Left lung (tissue), 10 donors: ENCODE results near the gene FBXW9. TPM values are rescaled to one million over a fixed set of nuclear protein-coding genes. Genes with fewer than 3 reads are reported as not detected.

Experiments
- ATAC-seq: fragments of 200-7000 bp; cut with Tn5 transposase; one replicate; pipeline ENCODE4 v1.9.1; 2020; ENCODE audit warnings: moderate library complexity
- DNase-seq, 4 donors: peaks; one replicate each; pipeline ENCODE4 v3.0.0-alpha.2; 2013 to 2020
- H3K27ac ChIP-seq, 2 donors: fragments of 200-600 bp; sonication (generic) in 1 of 2; one replicate each; pipeline versions ENCODE4 v1.5.0 to v1.8.0; 2020 to 2021
- H3K27me3 ChIP-seq, 2 donors: fragments of 200-600 bp; sonication (generic) in 1 of 2; one replicate each; pipeline versions ENCODE4 v1.5.0 to v1.8.0; 2020 to 2021
- H3K36me3 ChIP-seq, 2 donors: fragments of 200-600 bp; sonication (generic) in 1 of 2; one replicate each; pipeline versions ENCODE4 v1.5.0 to v1.8.0; 2020 to 2021
- H3K4me1 ChIP-seq, 2 donors: fragments of 200-600 bp; one replicate each; pipeline ENCODE4 v1.8.0; 2021
- H3K4me3 ChIP-seq, 2 donors: fragments of 200-600 bp; sonication (generic) in 1 of 2; one replicate each; pipeline versions ENCODE4 v1.5.0 to v1.8.0; 2020 to 2021; ENCODE audit warnings: mild to moderate bottlenecking in 1 of 2
- H3K9me3 ChIP-seq, 2 donors: fragments of 200-600 bp; sonication (generic) in 1 of 2; one replicate each; pipeline versions ENCODE4 v1.5.0 to v1.8.0; 2020 to 2021
- CTCF ChIP-seq, 2 donors: fragments of 200-600 bp; sonication (generic) in 1 of 2; IDR thresholded peaks; one replicate each; pipeline versions ENCODE4 v1.5.0 to v1.8.0; 2021; ENCODE audit warnings: antibody characterized with exemption in 2 of 2
- intact Hi-C, 2 donors: fragments of 100-400 bp; cut with DNase I; formaldehyde crosslinking; loops; one replicate each; pipeline versions ENCODE4 v1.11.2 to v1.14.2; 2022
- polyA plus RNA-seq, 6 donors: library from polyadenylated mRNA; unstranded; fragments of 120-200 nt; gene quantifications; one replicate each; pipeline ENCODE4 v1.2.1, GENCODE V29; 2013; ENCODE audit not compliant: insufficient read length in 6 of 6
- total RNA-seq, 2 donors: library from RNA; stranded (reverse); fragmentation: NEBNext Ultra II Directional; extraction: Animal tissue kit (Norgen Biotek cat#: 25700); gene quantifications; one replicate each; pipeline ENCODE4 v1.2.1, GENCODE V29; 2021
- donor health status: DM: no; HTN: yes; CAD: no.
- donor health status: DM: no; HTN: no; CAD: no.

Gene FBXW9
- total and polyA plus RNA-seq, 8 donors = 6.0 to 13.1 (median 10.5) TPM

DNA sequence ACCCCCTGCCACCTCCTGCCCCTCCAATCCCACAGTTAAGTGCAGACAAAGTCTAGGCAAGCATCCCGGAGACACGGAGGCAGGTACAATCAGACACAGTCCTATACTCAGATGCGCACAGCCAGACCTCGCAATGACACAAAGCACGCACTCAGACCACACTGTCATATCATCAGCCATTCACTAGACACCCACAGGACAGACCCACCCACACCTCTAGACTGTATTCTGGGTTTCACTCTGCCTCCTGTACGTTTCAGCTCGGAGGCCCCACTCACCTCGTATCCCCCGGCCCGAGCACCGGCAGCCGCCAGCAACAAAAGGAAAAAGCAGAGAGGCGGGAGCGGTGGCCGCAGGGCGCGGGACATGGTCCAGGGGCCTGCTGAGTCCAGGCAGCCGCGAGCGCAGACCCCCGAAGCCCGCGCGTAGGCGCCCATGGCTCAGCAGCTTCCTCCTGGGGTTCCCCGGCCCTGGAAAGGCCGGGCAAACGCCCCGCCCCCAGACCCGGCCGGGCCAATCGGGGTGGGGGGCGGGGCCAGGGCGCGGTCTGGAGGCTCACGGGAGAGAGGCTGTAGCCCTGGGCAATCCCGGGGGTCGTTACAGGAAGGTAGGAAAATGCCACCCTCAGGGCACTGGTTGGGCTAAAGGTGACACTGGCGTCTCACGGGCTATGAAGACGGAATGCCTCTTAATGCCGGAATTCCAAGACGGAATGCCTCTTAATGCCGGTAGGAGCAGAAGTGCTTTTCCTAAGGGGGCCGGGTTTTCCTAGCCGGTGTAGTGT, 30.0 kb downstream of the FBXW9 start, which contains the start of the genes MAN2B1 and WDR83:
MAN2B1 (minus strand) TSS at position 478 of the 784 bp plus-strand sequence; CDS start at position 437, 41 bp downstream.
WDR83 (plus strand) TSS at position 543 of the 784 bp plus-strand sequence. CDS start 2,984 bp downstream, outside the sequence.
- peak; percentile 71 to 93 (median 78) for DNase-seq
- ATAC-seq = peak; percentile 88
- Histone ChIP-seq H3K4me1 (peaks cover 22 to 54% of the 10 kb centered on the region in 2 donors), H3K27ac (peak within 1 kb of the TSS in 1 of 2 donors; percentile 76), H3K9me3 (no peaks in the 10 kb centered on the region), H3K4me3 (peak within 1 kb of the TSS; percentile 82 to 87), H3K27me3 (no peaks in the 10 kb centered on the region), H3K36me3 (peaks cover 0 to 36% of the 10 kb centered on the region in 2 donors)
- intact Hi-C loops = no loop called here
- TF ChIP-seq CTCF (IDR thresholded peaks at IDR 0.05) = no peak

DNA sequence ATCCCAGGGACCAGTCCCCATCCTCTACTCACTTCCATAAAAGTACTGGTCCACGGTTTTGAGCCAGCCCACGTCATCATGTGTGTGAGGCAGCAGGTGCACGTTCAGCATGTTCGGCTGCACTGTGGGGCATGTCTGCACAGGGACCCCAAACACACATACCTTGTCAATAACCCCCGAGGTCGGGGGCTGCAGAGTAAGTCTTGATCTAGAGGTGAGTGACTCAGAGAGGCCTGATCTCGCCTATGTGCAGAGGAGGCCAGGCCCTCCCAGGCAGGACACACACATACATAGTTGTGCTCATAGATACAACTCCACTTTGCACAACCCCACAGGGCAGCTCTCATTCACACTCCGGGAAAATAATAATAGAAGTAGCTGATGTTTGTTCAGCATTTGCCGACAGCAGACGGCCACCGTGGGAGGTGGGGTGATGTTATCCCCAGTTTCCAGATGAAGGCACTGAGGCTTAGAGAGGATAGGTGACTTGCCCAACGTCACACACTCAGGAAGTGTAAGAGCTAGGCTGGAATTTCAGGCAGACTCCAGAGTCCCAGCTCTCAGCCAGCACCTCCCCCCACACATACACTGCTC, 30.7 kb downstream of the FBXW9 start:
- intact Hi-C loops = no loop called here
- DNase-seq = no peak
- Histone ChIP-seq H3K9me3 (no peaks in the 10 kb centered on the region), H3K27ac (peak overlapping the region in 1 of 2 donors; percentile 76), H3K4me1 (peaks cover 22 to 50% of the 10 kb centered on the region in 2 donors), H3K36me3 (peaks cover 0 to 43% of the 10 kb centered on the region in 2 donors), H3K4me3 (peak overlapping the region; percentile 82 to 87), H3K27me3 (no peaks in the 10 kb centered on the region)
- no peak for TF ChIP-seq CTCF (IDR thresholded peaks at IDR 0.05)
- ATAC-seq = peak; percentile 7

GRCh38 chr19:12665281-12665573, 31.2 kb downstream of the FBXW9 start:
- Histone ChIP-seq H3K27ac (peak overlapping the region in 1 of 2 donors; percentile 76), H3K9me3 (no peaks in the 10 kb centered on the region), H3K4me1 (peaks cover 18 to 45% of the 10 kb centered on the region in 2 donors), H3K36me3 (peaks cover 0 to 49% of the 10 kb centered on the region in 2 donors), H3K4me3 (peak overlapping the region in 1 of 2 donors; percentile 82), H3K27me3 (no peaks in the 10 kb centered on the region)
- DNase-seq = peak in 2 of 4 donors; percentile 85 to 88
- no peak for TF ChIP-seq CTCF (IDR thresholded peaks at IDR 0.05)
- ATAC-seq = peak; percentile 11
- intact Hi-C loops = no loop called here

DNA sequence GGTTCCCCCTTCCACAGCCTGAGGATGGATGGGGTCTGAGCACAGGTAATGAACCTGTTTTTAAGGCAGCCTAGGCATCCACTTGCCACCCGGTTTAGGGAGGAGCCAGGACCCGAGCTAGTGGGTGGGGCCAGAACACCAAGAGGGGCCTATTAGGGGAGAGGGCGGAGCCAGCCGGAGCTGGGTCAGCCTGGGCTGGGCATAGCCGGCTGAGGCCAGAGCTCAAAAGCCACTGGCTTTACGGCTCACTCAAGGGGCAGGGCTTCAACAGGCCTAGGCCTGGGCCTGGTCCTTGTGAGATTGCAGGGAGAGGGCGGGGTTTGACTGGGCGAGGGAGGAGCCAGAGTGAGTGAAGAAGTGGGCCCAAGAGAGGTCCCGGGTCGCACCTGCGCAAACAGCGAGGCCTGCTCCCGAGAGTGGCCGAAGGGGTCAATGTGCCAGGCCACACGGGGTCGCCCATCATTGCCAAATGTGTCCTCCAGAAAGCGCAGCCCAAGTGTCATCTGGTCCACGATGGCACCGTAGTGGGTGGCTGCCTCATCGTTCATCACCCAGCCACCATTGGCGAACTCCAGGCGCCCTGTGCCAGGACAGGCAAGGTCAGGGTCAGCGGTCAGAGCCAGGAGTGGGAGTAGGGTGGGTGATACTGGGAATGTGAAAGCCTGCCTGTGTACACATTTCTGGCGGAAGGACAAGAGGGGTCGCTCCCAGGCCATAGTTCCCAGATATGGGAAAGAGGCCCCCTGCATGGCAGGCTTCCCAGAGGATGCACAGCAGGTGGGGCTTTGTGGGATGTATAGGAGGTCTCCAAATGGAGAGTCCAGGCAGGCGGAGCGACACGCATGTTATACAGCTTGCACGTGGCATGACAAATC, 31.8 kb downstream of the FBXW9 start:
- peaks cover 0 to 55% of the 10 kb centered on the region in 2 donors for H3K36me3 ChIP-seq
- peak overlapping the region in 1 of 2 donors; percentile 76 for H3K27ac ChIP-seq
- peaks cover 15 to 41% of the 10 kb centered on the region in 2 donors for H3K4me1 ChIP-seq
- DNase-seq (no peak), ATAC-seq (no peak)
- H3K4me3 ChIP-seq = peak overlapping the region in 1 of 2 donors; percentile 82
- H3K9me3 ChIP-seq = no peaks in the 10 kb centered on the region
- intact Hi-C loops = no loop called here
- H3K27me3 ChIP-seq = no peaks in the 10 kb centered on the region
- TF ChIP-seq CTCF (IDR thresholded peaks at IDR 0.05) = no peak
